ENCODE data around the gene RAMP2. TPM values are rescaled to one million over a fixed set of nuclear protein-coding genes. Genes with fewer than 3 reads are reported as not detected.

RAMP2 gene
- total RNA-seq, 1 donor from 2014 or later = 127 TPM

DNA sequence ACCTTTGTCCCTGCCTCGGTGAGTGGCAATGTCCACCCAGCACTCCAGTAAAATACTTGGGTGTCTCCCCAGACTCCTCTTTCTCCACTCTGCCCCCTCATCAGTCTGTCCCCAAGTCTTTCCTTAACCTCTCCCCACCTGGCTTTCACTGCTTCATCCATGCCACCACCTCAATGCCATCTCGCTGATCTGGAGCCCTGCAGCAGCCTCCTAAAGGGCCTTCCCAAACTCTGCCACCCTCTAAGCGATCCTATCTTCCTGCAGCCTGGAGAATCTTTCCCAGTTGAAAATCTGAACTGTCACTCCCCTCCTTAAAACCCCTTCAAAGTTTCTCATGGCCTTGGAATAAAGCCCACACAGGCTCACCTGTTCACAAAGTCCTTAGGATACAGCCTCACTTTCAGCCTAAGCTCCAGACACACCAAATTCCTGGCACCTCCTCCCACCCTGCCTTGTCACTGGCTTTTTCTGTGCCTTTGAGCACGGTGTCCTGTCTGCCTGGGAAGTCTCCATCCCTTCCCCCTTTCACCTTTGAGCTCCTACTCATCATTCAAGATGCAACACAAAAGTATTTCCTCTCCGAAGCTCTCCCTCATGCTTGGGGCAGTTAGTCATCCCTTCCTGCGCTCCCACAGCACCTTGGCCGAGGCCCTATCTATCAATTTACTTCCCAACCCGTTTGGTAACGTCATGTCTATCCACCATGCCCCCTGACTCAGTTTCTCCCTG is 22.2 kb downstream of the RAMP2 start:
- TF ChIP-seq, protein P1, sequence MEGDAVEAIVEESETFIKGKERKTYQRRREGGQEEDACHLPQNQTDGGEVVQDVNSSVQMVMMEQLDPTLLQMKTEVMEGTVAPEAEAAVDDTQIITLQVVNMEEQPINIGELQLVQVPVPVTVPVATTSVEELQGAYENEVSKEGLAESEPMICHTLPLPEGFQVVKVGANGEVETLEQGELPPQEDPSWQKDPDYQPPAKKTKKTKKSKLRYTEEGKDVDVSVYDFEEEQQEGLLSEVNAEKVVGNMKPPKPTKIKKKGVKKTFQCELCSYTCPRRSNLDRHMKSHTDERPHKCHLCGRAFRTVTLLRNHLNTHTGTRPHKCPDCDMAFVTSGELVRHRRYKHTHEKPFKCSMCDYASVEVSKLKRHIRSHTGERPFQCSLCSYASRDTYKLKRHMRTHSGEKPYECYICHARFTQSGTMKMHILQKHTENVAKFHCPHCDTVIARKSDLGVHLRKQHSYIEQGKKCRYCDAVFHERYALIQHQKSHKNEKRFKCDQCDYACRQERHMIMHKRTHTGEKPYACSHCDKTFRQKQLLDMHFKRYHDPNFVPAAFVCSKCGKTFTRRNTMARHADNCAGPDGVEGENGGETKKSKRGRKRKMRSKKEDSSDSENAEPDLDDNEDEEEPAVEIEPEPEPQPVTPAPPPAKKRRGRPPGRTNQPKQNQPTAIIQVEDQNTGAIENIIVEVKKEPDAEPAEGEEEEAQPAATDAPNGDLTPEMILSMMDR (IDR thresholded peaks at IDR 0.05) = no peak
- Histone ChIP-seq H3K27ac (no peak overlapping the region), H3K4me3 (no peak overlapping the region), H3K36me3 (peaks cover 15% of the 10 kb centered on the region), H3K27me3 (ENCODE audit: low read depth) (peaks cover 77% of the 10 kb centered on the region), H3K4me1 (peaks cover 18% of the 10 kb centered on the region), H3K9me3 (no peaks in the 10 kb centered on the region)
- intact Hi-C loops (cut with DNase I) = no loop called here
- no peak for ATAC-seq
- no peak for DNase-seq

DNA sequence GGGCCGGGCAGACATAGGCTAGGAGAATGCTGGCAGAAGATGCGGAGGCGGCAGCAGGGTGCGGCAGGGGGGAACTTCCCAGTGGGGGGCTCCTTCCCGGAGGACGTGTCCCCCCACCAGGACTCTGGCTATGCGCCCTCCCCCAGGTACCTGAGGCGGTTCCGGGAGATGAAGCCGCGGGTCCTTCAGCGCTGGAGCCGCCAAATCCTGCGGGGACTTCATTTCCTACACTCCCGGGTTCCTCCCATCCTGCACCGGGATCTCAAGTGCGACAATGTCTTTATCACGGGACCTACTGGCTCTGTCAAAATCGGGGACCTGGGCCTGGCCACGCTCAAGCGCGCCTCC is 22.7 kb downstream of the RAMP2 start:
- DNase-seq = no peak
- Histone ChIP-seq H3K36me3 (peaks cover 10% of the 10 kb centered on the region), H3K27ac (no peak overlapping the region), H3K9me3 (no peaks in the 10 kb centered on the region), H3K4me1 (peaks cover 18% of the 10 kb centered on the region), H3K27me3 (ENCODE audit: low read depth) (peaks cover 80% of the 10 kb centered on the region), H3K4me3 (no peak overlapping the region)
- intact Hi-C loops (cut with DNase I) = no loop called here
- ATAC-seq = no peak
- TF ChIP-seq, protein P1 (IDR thresholded peaks at IDR 0.05) = no peak

DNA sequence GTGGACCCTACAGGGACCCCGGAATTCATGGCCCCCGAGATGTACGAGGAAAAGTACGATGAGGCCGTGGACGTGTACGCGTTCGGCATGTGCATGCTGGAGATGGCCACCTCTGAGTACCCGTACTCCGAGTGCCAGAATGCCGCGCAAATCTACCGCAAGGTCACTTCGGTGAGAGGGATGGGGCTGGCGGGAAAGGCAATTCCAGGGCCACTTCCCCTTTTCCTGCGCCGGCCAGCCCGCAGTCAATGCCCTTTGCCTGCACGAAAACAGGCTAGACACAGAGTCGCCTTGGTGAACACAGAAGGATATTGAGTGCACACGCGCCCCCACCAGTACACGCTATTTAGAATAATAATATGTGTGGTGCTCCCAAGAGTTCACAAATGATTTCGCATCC is 23.4 kb downstream of the RAMP2 start:
- intact Hi-C loops (cut with DNase I) = no loop called here
- H3K9me3 ChIP-seq = no peaks in the 10 kb centered on the region
- DNase-seq (no peak), ATAC-seq (peak in 1 of 2 donors; percentile 4)
- no peak overlapping the region for H3K27ac ChIP-seq
- H3K27me3 ChIP-seq (ENCODE audit: low read depth) = peaks cover 86% of the 10 kb centered on the region
- H3K4me3 ChIP-seq = no peak overlapping the region
- H3K36me3 ChIP-seq = peaks cover 3% of the 10 kb centered on the region
- TF ChIP-seq, protein P1 (IDR thresholded peaks at IDR 0.05) = no peak
- peaks cover 17% of the 10 kb centered on the region for H3K4me1 ChIP-seq

DNA sequence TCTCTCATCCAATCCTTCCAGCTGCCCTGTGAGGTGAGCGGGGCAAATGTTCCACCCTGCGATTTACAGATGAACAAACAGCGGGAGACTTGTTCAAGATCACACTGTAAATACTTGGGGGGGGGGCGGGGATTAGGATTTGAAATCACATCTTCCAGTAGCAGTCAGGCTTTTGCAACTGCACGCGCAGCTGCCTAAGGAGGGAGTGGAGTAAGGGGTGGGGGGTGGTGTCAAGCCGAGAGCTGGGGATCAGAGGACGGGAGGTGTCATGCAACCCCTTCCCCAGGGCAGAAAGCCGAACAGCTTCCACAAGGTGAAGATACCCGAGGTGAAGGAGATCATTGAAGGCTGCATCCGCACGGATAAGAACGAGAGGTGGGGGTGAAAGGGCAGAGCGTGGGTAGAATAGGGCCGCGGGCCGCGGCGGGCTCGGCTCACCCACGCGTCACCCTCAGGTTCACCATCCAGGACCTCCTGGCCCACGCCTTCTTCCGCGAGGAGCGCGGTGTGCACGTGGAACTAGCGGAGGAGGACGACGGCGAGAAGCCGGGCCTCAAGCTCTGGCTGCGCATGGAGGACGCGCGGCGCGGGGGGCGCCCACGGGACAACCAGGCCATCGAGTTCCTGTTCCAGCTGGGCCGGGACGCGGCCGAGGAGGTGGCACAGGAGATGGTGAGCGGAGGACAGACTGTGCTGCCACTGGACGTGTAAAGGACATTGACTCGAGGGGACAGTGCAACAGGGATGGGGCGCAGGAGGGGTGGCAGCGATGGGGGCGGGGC is 24.0 kb downstream of the RAMP2 start:
- no peaks in the 10 kb centered on the region for H3K9me3 ChIP-seq
- TF ChIP-seq, protein P1 (IDR thresholded peaks at IDR 0.05) = no peak
- DNase-seq (no peak), ATAC-seq (peak in 1 of 2 donors; percentile 8)
- H3K27me3 ChIP-seq (ENCODE audit: low read depth) = peaks cover 84% of the 10 kb centered on the region
- no peak overlapping the region for H3K27ac ChIP-seq
- no peak overlapping the region for H3K4me3 ChIP-seq
- intact Hi-C loops (cut with DNase I) = no loop called here
- H3K36me3 ChIP-seq = no peaks in the 10 kb centered on the region
- H3K4me1 ChIP-seq = peaks cover 11% of the 10 kb centered on the region

DNA sequence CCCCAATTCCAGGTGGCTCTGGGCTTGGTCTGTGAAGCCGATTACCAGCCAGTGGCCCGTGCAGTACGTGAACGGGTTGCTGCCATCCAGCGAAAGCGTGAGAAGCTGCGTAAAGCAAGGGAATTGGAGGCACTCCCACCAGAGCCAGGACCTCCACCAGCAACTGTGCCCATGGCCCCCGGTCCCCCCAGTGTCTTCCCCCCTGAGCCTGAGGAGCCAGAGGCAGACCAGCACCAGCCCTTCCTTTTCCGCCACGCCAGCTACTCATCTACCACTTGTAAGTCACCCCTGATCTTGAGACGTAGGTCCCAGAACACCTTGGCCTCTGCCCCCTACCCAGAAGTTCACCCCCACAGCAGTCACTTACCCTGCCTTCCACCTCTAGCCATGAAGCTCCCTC is 26.2 kb downstream of the RAMP2 start:
- no peaks in the 10 kb centered on the region for H3K9me3 ChIP-seq
- H3K27ac ChIP-seq = no peak overlapping the region
- intact Hi-C loops (cut with DNase I) = no loop called here
- DNase-seq = no peak
- TF ChIP-seq, protein P1 (IDR thresholded peaks at IDR 0.05) = no peak
- H3K4me3 ChIP-seq = no peak overlapping the region
- no peak for ATAC-seq
- H3K36me3 ChIP-seq = no peaks in the 10 kb centered on the region
- H3K4me1 ChIP-seq = peaks cover 9% of the 10 kb centered on the region
- peaks cover 62% of the 10 kb centered on the region for H3K27me3 ChIP-seq (ENCODE audit: low read depth)
